ENCODE data around the gene NXPE3. TPM values are rescaled to one million over a fixed set of nuclear protein-coding genes. Genes with fewer than 3 reads are reported as not detected.

NXPE3 gene
- total and polyA plus RNA-seq, 2 of the 8 experiments (the other 6 are each of a cell fraction or from before 2014, with no cell fraction given): 10.9 to 22.7 TPM

Other genes with a start within 250 kb of the NXPE3 start
- 49.4 and 55.9 TPM in 2 replicates for gene TRMT10C, start 217.3 kb upstream of the NXPE3 start, total RNA-seq (2021; fragmentation: NEBNext Ultra II Directional; extraction: Animal tissue kit (Norgen Biotek cat#: 25700))
- 22.3 and 27.4 TPM in 2 replicates for gene TRMT10C, start 217.3 kb upstream of the NXPE3 start, polyA plus RNA-seq (2011; rRNA removed)
- 188 and 192 TPM in 2 replicates for gene PCNP, start 205.0 kb upstream of the NXPE3 start, total RNA-seq (2021; fragmentation: NEBNext Ultra II Directional; extraction: Animal tissue kit (Norgen Biotek cat#: 25700))
- 16.4 and 29.1 TPM in 2 replicates for gene PCNP, start 205.0 kb upstream of the NXPE3 start, polyA plus RNA-seq (2011; rRNA removed)
- gene ZBTB11, start 102.1 kb upstream of the NXPE3 start, total RNA-seq (2021; fragmentation: NEBNext Ultra II Directional; extraction: Animal tissue kit (Norgen Biotek cat#: 25700)): 14.0 and 14.3 TPM in 2 replicates
- 2.7 and 3.0 TPM in 2 replicates for gene ZBTB11, start 102.1 kb upstream of the NXPE3 start, polyA plus RNA-seq (2011; rRNA removed)
- 1,933 and 1,965 TPM in 2 replicates for gene RPL24, start 92.5 kb upstream of the NXPE3 start, total RNA-seq (2021; fragmentation: NEBNext Ultra II Directional; extraction: Animal tissue kit (Norgen Biotek cat#: 25700))
- 569 and 939 TPM in 2 replicates for gene RPL24, start 92.5 kb upstream of the NXPE3 start, polyA plus RNA-seq (2011; rRNA removed)
- 13.2 and 15.1 TPM in 2 replicates for gene CEP97, start 54.6 kb upstream of the NXPE3 start, total RNA-seq (2021; fragmentation: NEBNext Ultra II Directional; extraction: Animal tissue kit (Norgen Biotek cat#: 25700))
- gene CEP97, start 54.6 kb upstream of the NXPE3 start, polyA plus RNA-seq (2011; rRNA removed): 1.6 and 1.9 TPM in 2 replicates
- gene NFKBIZ, start 70.3 kb downstream of the NXPE3 start, total RNA-seq (2021; fragmentation: NEBNext Ultra II Directional; extraction: Animal tissue kit (Norgen Biotek cat#: 25700)): 24.5 TPM in 2 replicates
- 7.2 and 7.6 TPM in 2 replicates for gene NFKBIZ, start 70.3 kb downstream of the NXPE3 start, polyA plus RNA-seq (2011; rRNA removed)